A549 (cell line): ENCODE measurements around the gene HLA-DQA1.

Source experiments
- JUN ChIP-seq, 2 experiments: fragments of >200 bp; sonication (Bioruptor Twin); formaldehyde crosslinking; IDR thresholded peaks; 2 replicates in 1 of 2; 3 replicates in 1 of 2; pipeline ENCODE4 v1.6.1; 2016 to 2017
- TF ChIP-seq, protein P1 (sequence below): fragments of >200 bp; sonication (Bioruptor Twin); formaldehyde crosslinking; IDR thresholded peaks from 3 replicates; pipeline ENCODE4 v1.5.1; 2016
- TF ChIP-seq, protein P2 (sequence below): IDR thresholded peaks from 2 replicates; pipeline ENCODE4 v1.6.1; 2012

DNA sequence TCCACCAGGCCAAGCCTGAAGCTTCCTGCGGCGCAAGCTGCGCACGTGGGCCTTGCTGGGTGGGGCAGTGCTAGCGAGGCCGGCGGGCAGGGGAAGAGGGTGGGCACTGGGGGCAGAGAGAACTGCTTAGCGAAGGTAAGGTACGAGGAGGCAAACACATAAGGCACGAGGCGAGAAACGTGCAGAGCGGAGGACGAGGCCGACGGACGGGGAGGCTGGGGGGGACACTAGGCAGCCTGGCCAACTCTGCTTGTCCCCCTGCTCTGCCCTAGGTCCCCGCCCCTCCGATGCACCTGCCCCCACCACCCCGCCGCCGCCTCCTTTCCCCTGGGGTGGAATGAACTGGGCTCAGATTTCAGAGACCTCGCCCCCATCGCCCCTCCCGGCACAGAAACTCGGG, 27.1 kb downstream of the HLA-DQA1 start:
- TF ChIP-seq JUN (IDR thresholded peaks at IDR 0.05), result no peak
- TF ChIP-seq, protein P1, sequence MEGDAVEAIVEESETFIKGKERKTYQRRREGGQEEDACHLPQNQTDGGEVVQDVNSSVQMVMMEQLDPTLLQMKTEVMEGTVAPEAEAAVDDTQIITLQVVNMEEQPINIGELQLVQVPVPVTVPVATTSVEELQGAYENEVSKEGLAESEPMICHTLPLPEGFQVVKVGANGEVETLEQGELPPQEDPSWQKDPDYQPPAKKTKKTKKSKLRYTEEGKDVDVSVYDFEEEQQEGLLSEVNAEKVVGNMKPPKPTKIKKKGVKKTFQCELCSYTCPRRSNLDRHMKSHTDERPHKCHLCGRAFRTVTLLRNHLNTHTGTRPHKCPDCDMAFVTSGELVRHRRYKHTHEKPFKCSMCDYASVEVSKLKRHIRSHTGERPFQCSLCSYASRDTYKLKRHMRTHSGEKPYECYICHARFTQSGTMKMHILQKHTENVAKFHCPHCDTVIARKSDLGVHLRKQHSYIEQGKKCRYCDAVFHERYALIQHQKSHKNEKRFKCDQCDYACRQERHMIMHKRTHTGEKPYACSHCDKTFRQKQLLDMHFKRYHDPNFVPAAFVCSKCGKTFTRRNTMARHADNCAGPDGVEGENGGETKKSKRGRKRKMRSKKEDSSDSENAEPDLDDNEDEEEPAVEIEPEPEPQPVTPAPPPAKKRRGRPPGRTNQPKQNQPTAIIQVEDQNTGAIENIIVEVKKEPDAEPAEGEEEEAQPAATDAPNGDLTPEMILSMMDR, result no peak
- TF ChIP-seq, protein P2, sequence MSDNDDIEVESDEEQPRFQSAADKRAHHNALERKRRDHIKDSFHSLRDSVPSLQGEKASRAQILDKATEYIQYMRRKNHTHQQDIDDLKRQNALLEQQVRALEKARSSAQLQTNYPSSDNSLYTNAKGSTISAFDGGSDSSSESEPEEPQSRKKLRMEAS, result no peak
